PC-9 (cell line): Measurements from ENCODE around the gene MBNL2.

Source experiments
- CTCF ChIP-seq: fragments of 200-600 bp; sonication (generic); conservative IDR thresholded peaks from 2 replicates; pipeline ENCODE4 v1.6.1; 2017; ENCODE audit warnings: mixed run types, antibody characterized with exemption, mild to moderate bottlenecking, moderate library complexity
- EZH2 ChIP-seq: fragments of 200-600 bp; sonication (generic); IDR thresholded peaks from 2 replicates; pipeline ENCODE4 v1.8.0; 2017; ENCODE audit warnings: antibody characterized with exemption, low read depth

GRCh38 chr13:97360610-97361009 is 138.5 kb downstream of the MBNL2 start:
- TF ChIP-seq EZH2 (no peak), CTCF (no peak)
